ENCODE results near the gene LIN7B.

Gene LIN7B

GRCh38 chr19:49094505-49095482, 19.4 kb upstream of the LIN7B start:
- DNase-seq (ENCODE audit: low read depth): no peak

GRCh38 chr19:49097453-49098288, 16.5 kb upstream of the LIN7B start:
- DNase-seq (ENCODE audit: low read depth): peak; percentile 40

DNA sequence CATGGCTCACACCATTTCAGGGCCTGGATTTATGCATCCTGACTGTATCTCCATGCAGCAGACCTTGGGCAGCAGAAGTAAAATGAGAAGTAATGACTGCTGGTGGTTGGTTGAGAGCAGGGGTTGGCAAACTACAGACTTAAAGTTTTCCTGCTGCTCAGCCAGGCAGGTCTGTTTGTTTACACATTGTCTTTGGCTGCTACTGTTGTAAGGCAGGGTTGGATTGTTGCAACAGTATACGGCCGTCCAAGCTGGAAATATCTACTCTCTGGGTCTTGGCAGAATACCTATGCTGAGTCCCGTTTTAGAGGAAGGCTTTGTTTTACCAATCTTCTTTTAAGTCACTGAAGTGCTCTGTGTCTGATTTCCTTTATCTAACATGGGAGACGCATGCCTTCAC, 15.4 kb upstream of the LIN7B start:
- DNase-seq (ENCODE audit: low read depth): no peak

GRCh38 chr19:49101160-49101559, 13.0 kb upstream of the LIN7B start:
- DNase-seq (ENCODE audit: low read depth): no peak

GRCh38 chr19:49102303-49102702, 11.9 kb upstream of the LIN7B start:
- no peak for DNase-seq (ENCODE audit: low read depth)

- DNase-seq (ENCODE audit: low read depth): no peak
Observed at GRCh38 chr19:49103331-49104085, 10.7 kb upstream of the LIN7B start.

DNA sequence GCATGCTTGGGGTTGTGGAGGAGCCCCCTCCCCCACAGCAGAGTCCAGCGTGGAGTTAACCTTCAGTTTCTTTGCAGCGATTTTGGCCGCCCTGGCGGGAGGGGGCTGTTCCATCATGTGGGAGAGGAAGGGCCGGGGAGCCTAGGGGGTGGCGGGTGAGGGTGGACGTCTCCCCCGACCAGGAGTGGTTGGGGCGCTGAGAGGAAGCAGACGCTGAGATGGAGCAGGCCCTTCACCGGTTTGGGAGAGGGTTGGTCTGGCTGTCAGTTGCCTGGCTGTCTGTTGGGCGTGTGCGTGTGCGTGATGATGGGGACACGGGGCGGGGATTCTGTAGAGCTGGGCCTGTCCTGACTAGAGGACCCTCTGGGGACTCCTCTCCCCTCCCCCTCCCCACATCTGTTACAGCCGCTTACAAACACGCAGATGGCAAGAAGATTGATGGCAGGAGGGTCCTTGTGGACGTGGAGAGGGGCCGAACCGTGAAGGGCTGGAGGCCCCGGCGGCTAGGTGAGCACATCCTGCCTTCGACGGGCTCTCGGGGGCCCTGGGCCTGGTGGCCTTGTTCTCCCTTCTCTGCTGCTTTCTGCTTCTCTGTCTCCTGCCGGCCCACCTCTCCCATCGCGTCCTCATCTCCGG, 9.8 kb upstream of the LIN7B start:
- no peak for DNase-seq (ENCODE audit: low read depth)

GRCh38 chr19:49106648-49107135, 7.5 kb upstream of the LIN7B start:
- DNase-seq (ENCODE audit: low read depth): no peak

DNA sequence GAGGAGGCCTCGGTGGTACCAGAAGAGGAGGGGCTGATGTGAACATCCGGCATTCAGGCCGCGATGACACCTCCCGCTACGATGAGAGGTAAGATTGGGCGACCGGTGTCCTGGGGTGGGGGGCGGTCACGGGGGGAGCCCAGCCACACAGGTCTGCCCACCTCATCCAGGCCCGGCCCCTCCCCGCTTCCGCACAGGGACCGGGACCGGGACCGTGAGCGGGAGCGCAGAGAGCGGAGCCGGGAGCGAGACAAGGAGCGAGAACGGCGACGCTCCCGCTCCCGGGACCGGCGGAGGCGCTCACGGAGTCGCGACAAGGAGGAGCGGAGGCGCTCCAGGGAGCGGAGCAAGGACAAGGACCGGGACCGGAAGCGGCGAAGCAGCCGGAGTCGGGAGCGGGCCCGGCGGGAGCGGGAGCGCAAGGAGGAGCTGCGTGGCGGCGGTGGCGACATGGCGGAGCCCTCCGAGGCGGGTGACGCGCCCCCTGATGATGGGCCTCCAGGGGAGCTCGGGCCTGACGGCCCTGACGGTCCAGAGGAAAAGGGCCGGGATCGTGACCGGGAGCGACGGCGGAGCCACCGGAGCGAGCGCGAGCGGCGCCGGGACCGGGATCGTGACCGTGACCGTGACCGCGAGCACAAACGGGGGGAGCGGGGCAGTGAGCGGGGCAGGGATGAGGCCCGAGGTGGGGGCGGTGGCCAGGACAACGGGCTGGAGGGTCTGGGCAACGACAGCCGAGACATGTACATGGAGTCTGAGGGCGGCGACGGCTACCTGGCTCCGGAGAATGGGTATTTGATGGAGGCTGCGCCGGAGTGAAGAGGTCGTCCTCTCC, 6.3 kb upstream of the LIN7B start:
- no peak for DNase-seq (ENCODE audit: low read depth)

DNA sequence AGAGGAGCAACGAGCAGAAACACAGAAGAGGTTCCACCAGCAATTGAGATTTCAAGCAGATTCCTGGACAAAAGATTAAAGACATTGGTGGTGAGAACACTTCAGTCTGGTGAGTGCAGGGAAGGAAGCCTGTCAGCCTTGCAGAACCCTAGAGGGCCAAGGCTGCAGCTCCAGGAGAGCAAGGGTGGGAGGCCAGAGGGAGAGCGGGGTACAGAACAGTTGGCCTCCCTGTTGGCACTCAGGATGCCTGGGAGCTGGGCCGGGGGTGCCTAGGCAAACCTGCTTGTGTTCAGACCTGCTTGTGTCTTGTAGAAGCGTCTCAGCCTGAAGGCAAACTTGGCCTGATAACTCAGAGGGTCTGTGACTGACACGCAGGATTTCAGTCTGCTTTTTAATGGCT, 5.1 kb upstream of the LIN7B start:
- no peak for DNase-seq (ENCODE audit: low read depth)

DNA sequence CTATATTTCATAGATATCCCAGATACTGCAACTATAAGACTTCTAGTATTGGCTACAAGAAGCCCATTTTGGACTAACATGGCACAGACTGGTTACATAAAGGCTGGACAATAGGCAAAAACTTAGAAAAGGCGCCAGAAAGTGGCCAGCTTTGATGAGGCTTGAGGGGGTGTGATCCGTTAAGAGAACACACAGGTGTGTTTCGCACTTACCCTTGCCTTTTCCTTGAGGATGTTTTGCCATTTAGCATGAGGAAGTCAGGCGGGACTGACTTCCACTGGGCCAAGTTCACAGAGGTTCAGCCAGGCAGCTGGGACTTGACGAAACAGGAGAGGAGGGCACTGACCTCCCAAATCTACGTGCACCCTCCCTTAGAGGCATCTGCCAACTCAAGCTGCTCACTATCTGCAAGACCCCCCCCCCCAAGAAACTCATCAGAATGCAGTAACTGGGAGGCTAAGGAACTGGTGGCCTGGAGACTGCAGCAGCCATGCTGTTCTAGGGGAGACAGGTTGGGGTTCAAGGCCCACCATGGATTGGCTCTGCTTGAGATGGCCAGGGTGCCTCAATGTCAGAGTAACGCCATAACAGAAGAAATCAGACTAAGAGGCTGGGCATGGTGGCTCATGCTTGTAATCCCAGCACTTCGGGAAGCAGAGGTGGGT, 4.5 kb upstream of the LIN7B start:
- no peak for DNase-seq (ENCODE audit: low read depth)

DNA sequence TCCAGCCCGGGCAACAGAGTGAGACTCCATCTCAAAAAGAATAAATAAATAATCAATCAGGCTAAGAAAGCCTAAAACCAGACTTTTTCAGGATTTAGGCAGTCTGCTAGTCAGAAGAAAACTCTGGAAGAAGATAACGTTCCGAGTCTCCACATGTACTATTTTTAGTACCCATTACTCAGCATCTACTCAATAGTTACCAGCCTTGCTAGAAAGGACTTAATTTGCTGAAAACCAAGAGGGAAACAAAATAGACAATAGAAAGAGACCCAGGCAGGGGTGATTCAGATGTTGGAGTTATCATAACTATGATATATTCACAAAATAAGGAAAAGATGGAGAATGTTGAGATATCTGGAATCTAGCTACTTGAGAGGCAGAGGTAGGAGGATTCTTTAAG, 3.6 kb upstream of the LIN7B start:
- DNase-seq (ENCODE audit: low read depth): no peak

DNA sequence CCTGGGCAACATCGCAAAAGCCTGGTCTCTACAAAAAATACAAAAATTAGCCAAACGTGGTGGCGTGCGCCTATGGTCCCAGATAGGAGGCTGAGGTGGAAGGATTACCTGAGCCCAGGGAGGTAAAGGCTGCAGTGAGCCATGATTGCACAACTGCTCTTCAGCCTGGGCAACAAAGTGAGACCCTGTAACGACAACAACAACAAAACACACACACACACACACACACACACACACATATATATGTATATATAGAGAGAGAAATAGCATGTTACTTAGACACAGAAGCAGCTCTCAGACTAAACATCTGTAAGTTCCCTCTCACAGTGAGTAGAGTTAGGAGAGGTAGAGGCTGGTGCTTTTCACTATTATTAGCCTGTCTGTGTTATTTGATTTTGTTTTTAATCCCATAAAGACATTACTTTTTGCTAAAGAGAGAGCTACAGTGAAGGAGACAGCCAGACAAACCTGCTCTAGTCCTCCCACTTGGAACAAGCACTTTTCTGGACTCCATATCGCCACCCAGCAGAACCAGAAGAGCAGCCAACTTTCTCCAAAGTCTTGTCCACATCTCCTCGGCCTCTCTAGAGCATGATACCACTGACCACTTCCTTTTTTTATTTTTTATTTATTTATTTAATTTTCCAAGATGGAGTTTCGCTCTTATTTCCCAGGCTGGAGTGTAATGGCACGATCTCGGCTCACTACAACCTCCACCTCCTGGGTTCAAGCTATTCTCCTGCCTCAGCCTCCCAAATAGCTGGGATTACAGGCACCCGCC, 2.8 kb upstream of the LIN7B start:
- no peak for DNase-seq (ENCODE audit: low read depth)

DNA sequence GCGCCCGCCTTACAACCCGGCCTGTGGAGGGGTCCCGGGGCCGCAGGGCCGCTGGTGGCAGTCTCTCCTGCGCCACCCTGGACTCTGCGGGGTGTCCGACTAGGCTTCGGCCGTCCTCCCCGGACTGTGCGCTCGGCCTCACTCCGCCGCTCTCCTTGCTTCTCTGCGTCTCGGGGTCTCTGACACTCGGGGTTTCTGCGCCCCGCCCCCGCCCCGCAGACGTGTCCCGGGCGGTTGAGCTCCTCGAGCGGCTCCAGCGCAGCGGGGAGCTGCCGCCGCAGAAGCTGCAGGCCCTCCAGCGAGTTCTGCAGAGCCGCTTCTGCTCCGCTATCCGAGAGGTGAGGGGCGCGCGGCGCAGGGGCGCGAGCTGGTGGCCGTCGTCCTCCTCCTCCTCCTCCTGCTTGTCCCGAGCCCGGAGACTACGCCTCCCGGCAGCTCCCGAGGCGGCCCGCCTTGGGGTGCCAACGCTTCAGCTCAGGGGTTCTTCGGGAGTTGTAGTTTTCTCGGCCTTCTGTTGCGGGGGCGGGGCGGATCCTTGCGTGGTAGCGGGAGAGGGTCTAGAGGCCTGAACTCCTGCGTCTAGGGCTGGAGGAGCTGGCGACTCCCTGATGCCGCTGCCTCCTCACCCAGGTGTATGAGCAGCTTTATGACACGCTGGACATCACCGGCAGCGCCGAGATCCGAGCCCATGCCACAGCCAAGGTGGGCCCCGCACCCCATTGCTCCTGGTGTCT, 627 bp downstream of the LIN7B start:
- no peak for DNase-seq (ENCODE audit: low read depth)

DNA sequence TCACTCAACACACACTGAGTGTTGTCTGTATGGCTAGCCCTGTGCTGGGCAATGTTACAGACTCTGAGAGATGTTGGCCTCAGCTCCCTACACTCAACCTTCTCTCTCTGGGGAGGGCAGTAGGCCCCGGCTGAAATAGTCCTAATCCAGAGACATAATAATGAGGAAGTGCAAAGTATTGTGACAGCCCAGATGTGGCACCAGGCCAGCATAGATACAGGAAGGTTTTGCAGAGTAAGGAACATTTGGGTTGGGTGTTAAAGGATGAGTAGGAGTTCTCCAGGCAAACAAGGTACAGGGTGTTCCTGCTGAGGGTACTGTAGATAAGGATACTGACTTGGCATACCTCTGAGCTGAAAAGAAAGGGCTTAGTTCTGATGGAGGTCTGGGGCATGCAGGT, 2.4 kb downstream of the LIN7B start:
- no peak for DNase-seq (ENCODE audit: low read depth)

DNA sequence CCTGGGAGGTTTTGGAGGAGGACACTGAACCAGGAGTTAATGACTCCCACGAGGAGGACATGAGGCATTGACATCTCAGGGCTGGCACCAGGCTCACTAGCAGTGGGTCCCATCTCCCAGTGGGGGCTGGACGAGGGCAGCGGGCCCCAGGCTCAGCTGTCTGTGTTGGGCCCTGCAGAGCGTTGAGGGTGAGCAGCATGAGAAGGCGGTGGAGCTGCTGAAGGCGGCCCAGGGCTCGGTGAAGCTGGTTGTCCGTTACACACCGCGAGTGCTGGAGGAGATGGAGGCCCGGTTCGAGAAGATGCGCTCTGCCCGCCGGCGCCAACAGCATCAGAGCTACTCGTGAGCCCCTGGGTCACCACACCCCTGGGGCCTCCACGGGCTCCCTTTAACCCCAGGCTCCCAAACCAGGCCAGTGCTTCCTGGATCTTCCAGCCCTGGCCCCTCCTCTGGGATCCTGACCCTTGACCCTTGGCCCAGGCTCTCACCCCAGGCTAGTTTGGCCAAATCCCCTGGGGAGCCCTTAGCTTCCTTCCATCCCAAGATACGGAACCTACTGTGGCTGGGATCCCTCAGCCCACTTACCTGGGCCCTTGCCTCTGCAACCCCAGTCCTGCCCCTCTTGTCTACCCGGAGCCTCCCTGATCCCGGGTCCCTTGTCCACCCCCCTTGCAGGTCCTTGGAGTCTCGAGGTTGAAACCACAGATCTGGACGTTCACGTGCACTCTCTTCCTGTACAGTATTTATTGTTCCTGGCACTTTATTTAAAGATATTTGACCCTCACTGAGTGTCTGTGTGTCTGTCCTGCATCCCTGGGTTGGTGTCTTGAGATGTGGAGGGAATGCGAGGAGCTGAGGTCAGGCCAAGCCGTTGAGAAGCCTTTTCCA, 3.8 kb downstream of the LIN7B start:
- DNase-seq (ENCODE audit: low read depth): no peak

DNA sequence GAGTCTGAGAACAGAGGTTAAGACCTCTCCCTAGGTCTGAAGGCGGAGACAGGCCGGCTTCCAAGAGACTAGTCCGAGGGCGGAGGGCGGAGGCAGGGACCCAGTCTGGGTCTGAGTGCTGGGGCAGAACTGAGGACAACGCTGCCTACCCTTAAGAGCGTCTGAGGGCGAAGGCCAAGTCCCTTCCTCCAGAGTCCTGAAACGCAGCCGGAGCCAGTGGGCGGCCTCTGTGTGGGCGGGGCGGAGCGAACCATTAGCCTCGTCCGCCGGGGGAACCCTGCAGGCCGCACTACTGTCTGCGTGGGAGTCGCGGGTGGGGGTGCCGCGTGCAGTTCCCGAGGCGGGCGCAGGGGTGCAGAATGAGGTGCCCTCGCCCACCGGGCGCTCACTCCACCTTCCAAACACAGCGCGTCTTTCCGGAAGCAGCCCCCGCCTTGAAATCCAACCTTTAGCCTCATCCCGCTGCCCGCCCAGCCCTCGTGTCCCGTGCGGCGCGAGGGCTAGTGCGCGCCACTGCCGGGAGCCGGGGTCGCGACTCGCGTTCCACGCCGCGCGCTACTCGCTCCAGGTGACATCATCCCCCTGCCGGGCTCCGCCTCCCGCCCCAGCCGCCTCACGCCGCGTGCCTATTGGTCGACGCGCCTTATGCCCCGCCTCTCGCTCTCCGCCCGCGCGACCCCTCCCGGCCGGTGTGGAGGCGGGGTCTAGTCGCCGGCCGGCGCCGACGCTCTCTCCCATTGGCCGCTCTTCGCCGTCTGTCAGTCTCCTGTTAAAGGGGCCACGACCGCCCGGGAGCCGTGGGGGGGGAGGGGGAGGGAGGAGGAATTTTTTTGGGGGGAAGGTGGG, 4.6 kb downstream of the LIN7B start, which contains the start of gene C19orf73:
C19orf73 (minus strand) TSS at position 579 of the 846 bp plus-strand sequence; CDS start at position 458, 121 bp downstream.
- peak; percentile 82 for DNase-seq (ENCODE audit: low read depth)
